H9 (cell line): ENCODE results near the gene RIMS1. TPM values are rescaled to one million over a fixed set of nuclear protein-coding genes. Genes with fewer than 3 reads are reported as not detected.

Experiments
- DNase-seq: peaks from one replicate; pipeline ENCODE4 v3.0.0-alpha.2; 2017
- H2AFZ ChIP-seq: one replicate; pipeline ENCODE4 v1.6.1; 2013; ENCODE audit warnings: mild to moderate bottlenecking, low read length, control low read depth, moderate library complexity
- H2AK5ac ChIP-seq: 2 replicates; pipeline ENCODE4 v1.6.1; 2013; ENCODE audit warnings: low read length, control low read depth, mixed read lengths; ENCODE audit not compliant: insufficient read length
- H2BK120ac ChIP-seq: one replicate; pipeline ENCODE4 v1.6.1; 2013; ENCODE audit warnings: low read depth, mild to moderate bottlenecking, low read length, control low read depth, inconsistent platforms; ENCODE audit not compliant: poor library complexity, severe bottlenecking
- H2BK12ac ChIP-seq: 2 replicates; pipeline ENCODE4 v1.6.1; 2013; ENCODE audit warnings: low read length, control low read depth, mixed read lengths, low read depth; ENCODE audit not compliant: insufficient read length
- H2BK15ac ChIP-seq: 2 replicates; pipeline ENCODE4 v1.6.1; 2013; ENCODE audit warnings: low read depth, low read length, control low read depth
- H2BK20ac ChIP-seq: one replicate; pipeline ENCODE4 v1.6.1; 2013; ENCODE audit warnings: low read depth, mild to moderate bottlenecking, low read length, control low read depth, inconsistent platforms; ENCODE audit not compliant: poor library complexity, severe bottlenecking
- H2BK5ac ChIP-seq: 2 replicates; pipeline ENCODE4 v1.6.1; 2013; ENCODE audit warnings: low read length, control low read depth, mixed read lengths; ENCODE audit not compliant: insufficient read length
- H3K14ac ChIP-seq: 2 replicates; pipeline ENCODE4 v1.6.1; 2013; ENCODE audit warnings: low read length, control low read depth; ENCODE audit not compliant: insufficient read depth
- H3K18ac ChIP-seq: 2 replicates; pipeline ENCODE4 v1.6.1; 2013; ENCODE audit warnings: low read depth, mild to moderate bottlenecking, mixed read lengths, low read length, control low read depth; ENCODE audit not compliant: insufficient read length
- H3K23ac ChIP-seq: 2 replicates; pipeline ENCODE4 v1.6.1; 2013; ENCODE audit warnings: low read length, control low read depth, mixed read lengths, low read depth; ENCODE audit not compliant: insufficient read length
- H3K23me2 ChIP-seq: 2 replicates; pipeline ENCODE4 v1.6.1; 2013; ENCODE audit warnings: low read depth, mild to moderate bottlenecking, mixed read lengths, low read length, control low read depth; ENCODE audit not compliant: insufficient read length, poor library complexity, severe bottlenecking
- H3K27ac ChIP-seq: 2 replicates; pipeline ENCODE4 v1.5.1; 2013; ENCODE audit warnings: low read length, control low read depth, mixed read lengths, low read depth; ENCODE audit not compliant: insufficient read length
- H3K27me3 ChIP-seq: 2 replicates; pipeline ENCODE4 v1.6.1; 2013; ENCODE audit warnings: low read length, control low read depth, inconsistent platforms; ENCODE audit not compliant: insufficient read depth
- H3K4ac ChIP-seq: 2 replicates; pipeline ENCODE4 v1.6.1; 2013; ENCODE audit warnings: low read depth, mild to moderate bottlenecking, control low read depth, inconsistent platforms, low read length, moderate library complexity
- H3K4me1 ChIP-seq: 2 replicates; pipeline ENCODE4 v1.6.1; 2013; ENCODE audit warnings: low read length, control low read depth, inconsistent platforms; ENCODE audit not compliant: insufficient read depth
- H3K4me2 ChIP-seq: 2 replicates; pipeline ENCODE4 v1.6.1; 2013; ENCODE audit warnings: low read length, control low read depth, mixed read lengths; ENCODE audit not compliant: insufficient read length, insufficient read depth
- H3K56ac ChIP-seq: 2 replicates; pipeline ENCODE4 v1.6.1; 2013; ENCODE audit warnings: low read depth, mild to moderate bottlenecking, mixed read lengths, low read length, control low read depth; ENCODE audit not compliant: insufficient read length
- H3K79me1 ChIP-seq: 2 replicates; pipeline ENCODE4 v1.6.1; 2013; ENCODE audit warnings: low read depth, mild to moderate bottlenecking, moderate library complexity, low read length, control low read depth, inconsistent platforms; ENCODE audit not compliant: insufficient read depth, poor library complexity, severe bottlenecking
- H3K79me2 ChIP-seq: 2 replicates; pipeline ENCODE4 v1.6.1; 2013; ENCODE audit warnings: low read length, control low read depth, inconsistent platforms; ENCODE audit not compliant: insufficient read depth
- H3K9ac ChIP-seq: 2 replicates; pipeline ENCODE4 v1.6.1; 2013; ENCODE audit warnings: low read length, control low read depth, mixed read lengths; ENCODE audit not compliant: insufficient read length; ENCODE audit errors: extremely low read depth
- H3K9me3 ChIP-seq: one replicate; pipeline ENCODE4 v1.6.1; 2013; ENCODE audit warnings: low read depth, low read length, inconsistent platforms; ENCODE audit not compliant: control insufficient read depth
- H3T11ph ChIP-seq: one replicate; pipeline ENCODE4 v1.6.1; 2013; ENCODE audit warnings: mild to moderate bottlenecking, low read length, control low read depth, inconsistent platforms
- H4K20me1 ChIP-seq: one replicate; pipeline ENCODE4 v1.6.1; 2013; ENCODE audit not compliant: control insufficient read depth, insufficient read length, insufficient read depth
- H4K5ac ChIP-seq: 2 replicates; pipeline ENCODE4 v1.6.1; 2013; ENCODE audit warnings: low read depth, mild to moderate bottlenecking, mixed read lengths, low read length, control low read depth; ENCODE audit not compliant: insufficient read length
- H4K8ac ChIP-seq: replicated peaks from 2 replicates; pipeline ENCODE4 v1.6.1; 2013; ENCODE audit warnings: low read length, control low read depth, mixed read lengths, low read depth; ENCODE audit not compliant: insufficient read length
- H4K91ac ChIP-seq: 2 replicates; pipeline ENCODE4 v1.6.1; 2013; ENCODE audit warnings: low read depth, mild to moderate bottlenecking, moderate library complexity, mixed read lengths, low read length, control low read depth; ENCODE audit not compliant: insufficient read length
- H3K27ac Mint-ChIP-seq, 3 experiments: 2 replicates in 2 of 3; 3 replicates in 1 of 3; pipeline ENCODE4 v1.8.0; 2020 to 2021; ENCODE audit warnings: mixed read lengths in 3 of 3, mild to moderate bottlenecking in 1 of 3, moderate library complexity in 1 of 3
- H3K27me3 Mint-ChIP-seq: 2 replicates; pipeline ENCODE4 v1.8.0; 2021; ENCODE audit warnings: low read depth, mild to moderate bottlenecking, moderate library complexity, mixed read lengths
- H3K36me3 Mint-ChIP-seq, 3 experiments: 2 replicates in 2 of 3; 3 replicates in 1 of 3; pipeline ENCODE4 v1.8.0; 2020 to 2021; ENCODE audit warnings: low read depth in 3 of 3, mixed read lengths in 3 of 3; ENCODE audit not compliant: insufficient read depth in 1 of 3
- H3K4me1 Mint-ChIP-seq, 2 experiments: 2 replicates each; pipeline ENCODE4 v1.8.0; 2020; ENCODE audit warnings: mixed read lengths in 2 of 2
- H3K4me3 Mint-ChIP-seq, 2 experiments: 2 replicates in 1 of 2; 3 replicates in 1 of 2; pipeline ENCODE4 v1.8.0; 2020 to 2021; ENCODE audit warnings: mild to moderate bottlenecking in 2 of 2, mixed read lengths in 2 of 2, moderate library complexity in 1 of 2
- H3K9me3 Mint-ChIP-seq, 2 experiments: 2 replicates in 1 of 2; 3 replicates in 1 of 2; pipeline ENCODE4 v1.8.0; 2020; ENCODE audit warnings: mild to moderate bottlenecking in 2 of 2, mixed read lengths in 2 of 2, moderate library complexity in 1 of 2
- WGBS: extraction: QIAGEN DNeasy Blood & Tissue Kit; methylation state at CpG from one replicate; pipeline ENCODE4 v1.1.7; 2013; ENCODE audit warnings: missing lambda C conversion rate, low lambda C conversion rate, mixed read lengths; ENCODE audit not compliant: insufficient read length; ENCODE audit errors: extremely low coverage; 5-methylcytosine and 5-hydroxymethylcytosine counted together
- total RNA-seq: library from RNA; stranded (reverse); gene quantifications from 2 replicates; pipeline ENCODE4 v1.2.1, GENCODE V29; 2021
- TF ChIP-seq, protein P1 (sequence below): fragments of 200-600 bp; sonication (generic); conservative IDR thresholded peaks from 3 replicates; pipeline ENCODE4 v1.8.0; 2021; ENCODE audit warnings: antibody characterized with exemption, mild to moderate bottlenecking

Gene RIMS1
- total RNA-seq, 1 experiment from 2014 or later, result 0.83 TPM

DNA sequence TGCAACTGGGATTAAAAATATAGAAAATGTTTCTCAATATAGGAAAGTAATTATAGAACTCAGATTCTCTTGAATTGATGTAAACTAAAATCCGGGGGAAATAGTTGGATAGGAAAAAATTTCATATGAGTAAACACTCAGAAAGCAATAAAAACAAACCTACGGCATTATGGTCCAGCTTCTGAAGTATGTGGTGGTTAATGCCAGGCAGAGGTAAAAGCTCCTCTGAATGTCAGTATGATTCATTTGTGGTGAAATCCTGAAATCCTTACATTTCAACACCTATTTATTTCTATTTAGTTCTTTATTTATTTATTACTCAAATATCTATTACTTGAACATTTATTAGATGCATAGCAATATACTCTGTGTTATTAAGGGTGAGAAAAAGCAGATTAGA, 145.1 kb downstream of the RIMS1 start:
- no peaks in the 10 kb centered on the region for H3K27me3 ChIP-seq
- H3K4ac ChIP-seq, result no peak overlapping the region
- H2BK12ac ChIP-seq, result no peak overlapping the region
- DNase-seq, result no peak
- H3K4me3 Mint-ChIP-seq, result no peak overlapping the region
- no peak overlapping the region for H3T11ph ChIP-seq
- no peaks in the 10 kb centered on the region for H3K79me2 ChIP-seq
- no peak overlapping the region for H2BK20ac ChIP-seq
- no peak overlapping the region for H3K27ac ChIP-seq
- H3K9me3 Mint-ChIP-seq, result no peaks in the 10 kb centered on the region
- WGBS, result no CpG with 5 or more reads among the region's 2 CpGs
- no peak overlapping the region for H2BK120ac ChIP-seq
- H4K5ac ChIP-seq, result no peak overlapping the region
- no peaks in the 10 kb centered on the region for H4K20me1 ChIP-seq
- no peak overlapping the region for H3K18ac ChIP-seq
- no peaks in the 10 kb centered on the region for H3K4me1 ChIP-seq
- H3K56ac ChIP-seq, result no peak overlapping the region
- H3K9ac ChIP-seq, result no peak overlapping the region
- H2AK5ac ChIP-seq, result no peak overlapping the region
- no peak overlapping the region for H2BK15ac ChIP-seq
- no peaks in the 10 kb centered on the region for H3K9me3 ChIP-seq
- H3K23me2 ChIP-seq, result no peaks in the 10 kb centered on the region
- H3K27ac Mint-ChIP-seq, result no peak overlapping the region
- H3K79me1 ChIP-seq, result no peaks in the 10 kb centered on the region
- no peak overlapping the region for H4K8ac ChIP-seq
- peaks cover 0 to 4% of the 10 kb centered on the region in 2 experiments; a peak in 2 of 4 replicates for H3K4me1 Mint-ChIP-seq
- H4K91ac ChIP-seq, result no peak overlapping the region
- no peak overlapping the region for H3K23ac ChIP-seq
- H3K27me3 Mint-ChIP-seq, result no peaks in the 10 kb centered on the region
- TF ChIP-seq, protein P1, sequence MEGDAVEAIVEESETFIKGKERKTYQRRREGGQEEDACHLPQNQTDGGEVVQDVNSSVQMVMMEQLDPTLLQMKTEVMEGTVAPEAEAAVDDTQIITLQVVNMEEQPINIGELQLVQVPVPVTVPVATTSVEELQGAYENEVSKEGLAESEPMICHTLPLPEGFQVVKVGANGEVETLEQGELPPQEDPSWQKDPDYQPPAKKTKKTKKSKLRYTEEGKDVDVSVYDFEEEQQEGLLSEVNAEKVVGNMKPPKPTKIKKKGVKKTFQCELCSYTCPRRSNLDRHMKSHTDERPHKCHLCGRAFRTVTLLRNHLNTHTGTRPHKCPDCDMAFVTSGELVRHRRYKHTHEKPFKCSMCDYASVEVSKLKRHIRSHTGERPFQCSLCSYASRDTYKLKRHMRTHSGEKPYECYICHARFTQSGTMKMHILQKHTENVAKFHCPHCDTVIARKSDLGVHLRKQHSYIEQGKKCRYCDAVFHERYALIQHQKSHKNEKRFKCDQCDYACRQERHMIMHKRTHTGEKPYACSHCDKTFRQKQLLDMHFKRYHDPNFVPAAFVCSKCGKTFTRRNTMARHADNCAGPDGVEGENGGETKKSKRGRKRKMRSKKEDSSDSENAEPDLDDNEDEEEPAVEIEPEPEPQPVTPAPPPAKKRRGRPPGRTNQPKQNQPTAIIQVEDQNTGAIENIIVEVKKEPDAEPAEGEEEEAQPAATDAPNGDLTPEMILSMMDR, result no peak
- no peak overlapping the region for H3K14ac ChIP-seq
- H3K4me2 ChIP-seq, result no peak overlapping the region
- H2BK5ac ChIP-seq, result no peak overlapping the region
- H3K36me3 Mint-ChIP-seq, result no peaks in the 10 kb centered on the region
- H2AFZ ChIP-seq, result no peak overlapping the region
